Right atrium auricular region (tissue), 2 donors: ENCODE measurements around the gene MAGI2. TPM values are rescaled to one million over a fixed set of nuclear protein-coding genes. Genes with fewer than 3 reads are reported as not detected.

Experiments used
- DNase-seq: peaks from one replicate; pipeline ENCODE4 v3.0.0-alpha.2; 2019; ENCODE audit warnings: low spot score
- H3K27ac ChIP-seq, 2 donors: fragments of 200-600 bp; sonication (generic); 1 replicate in 1 of 2; 2 replicates in 1 of 2; pipeline ENCODE4 v1.5.1; 2016 to 2019
- H3K27me3 ChIP-seq, 2 donors: fragments of 200-600 bp; sonication (generic); one replicate each; pipeline versions ENCODE4 v1.5.1 to v1.6.0; 2017 to 2019
- H3K36me3 ChIP-seq: fragments of 200-600 bp; sonication (generic); one replicate; pipeline ENCODE4 v1.5.1; 2016
- H3K4me1 ChIP-seq, 2 donors: fragments of 200-600 bp; sonication (generic); one replicate each; pipeline versions ENCODE4 v1.5.1 to v1.6.0; 2017 to 2019
- H3K4me3 ChIP-seq, 2 donors: fragments of 200-600 bp; sonication (generic); 1 replicate in 1 of 2; 2 replicates in 1 of 2; pipeline ENCODE4 v1.5.1; 2017 to 2019; ENCODE audit warnings: mild to moderate bottlenecking in 1 of 2, moderate library complexity in 1 of 2
- H3K9me3 ChIP-seq, 2 donors: fragments of 200-600 bp; sonication (generic); one replicate each; pipeline ENCODE4 v1.5.1; 2019
- total RNA-seq, 2 donors: library from RNA; depleted of rRNA; stranded (reverse); fragments of >200 nt; gene quantifications; one replicate each; pipeline ENCODE4 v1.1.0, GENCODE V29; 2016
- TF ChIP-seq, protein P1 (sequence below), 2 donors: fragments of 200-600 bp; sonication (generic); IDR thresholded peaks; one replicate each; pipeline ENCODE4 v1.5.1; 2019; ENCODE audit warnings: antibody characterized with exemption in 2 of 2

MAGI2 gene
- total RNA-seq, 2 donors from 2014 or later, result 5.9 to 6.0 TPM

GRCh38 chr7:79268730-79269129 is 184.7 kb downstream of the MAGI2 start:
- Histone ChIP-seq H3K36me3 (no peaks in the 10 kb centered on the region), H3K27me3 (no peaks in the 10 kb centered on the region), H3K27ac (no peak overlapping the region), H3K4me3 (no peak overlapping the region), H3K9me3 (no peaks in the 10 kb centered on the region), H3K4me1 (no peaks in the 10 kb centered on the region)
- DNase-seq, result no peak
- TF ChIP-seq, protein P1, sequence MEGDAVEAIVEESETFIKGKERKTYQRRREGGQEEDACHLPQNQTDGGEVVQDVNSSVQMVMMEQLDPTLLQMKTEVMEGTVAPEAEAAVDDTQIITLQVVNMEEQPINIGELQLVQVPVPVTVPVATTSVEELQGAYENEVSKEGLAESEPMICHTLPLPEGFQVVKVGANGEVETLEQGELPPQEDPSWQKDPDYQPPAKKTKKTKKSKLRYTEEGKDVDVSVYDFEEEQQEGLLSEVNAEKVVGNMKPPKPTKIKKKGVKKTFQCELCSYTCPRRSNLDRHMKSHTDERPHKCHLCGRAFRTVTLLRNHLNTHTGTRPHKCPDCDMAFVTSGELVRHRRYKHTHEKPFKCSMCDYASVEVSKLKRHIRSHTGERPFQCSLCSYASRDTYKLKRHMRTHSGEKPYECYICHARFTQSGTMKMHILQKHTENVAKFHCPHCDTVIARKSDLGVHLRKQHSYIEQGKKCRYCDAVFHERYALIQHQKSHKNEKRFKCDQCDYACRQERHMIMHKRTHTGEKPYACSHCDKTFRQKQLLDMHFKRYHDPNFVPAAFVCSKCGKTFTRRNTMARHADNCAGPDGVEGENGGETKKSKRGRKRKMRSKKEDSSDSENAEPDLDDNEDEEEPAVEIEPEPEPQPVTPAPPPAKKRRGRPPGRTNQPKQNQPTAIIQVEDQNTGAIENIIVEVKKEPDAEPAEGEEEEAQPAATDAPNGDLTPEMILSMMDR (IDR thresholded peaks at IDR 0.05), result no peak

DNA sequence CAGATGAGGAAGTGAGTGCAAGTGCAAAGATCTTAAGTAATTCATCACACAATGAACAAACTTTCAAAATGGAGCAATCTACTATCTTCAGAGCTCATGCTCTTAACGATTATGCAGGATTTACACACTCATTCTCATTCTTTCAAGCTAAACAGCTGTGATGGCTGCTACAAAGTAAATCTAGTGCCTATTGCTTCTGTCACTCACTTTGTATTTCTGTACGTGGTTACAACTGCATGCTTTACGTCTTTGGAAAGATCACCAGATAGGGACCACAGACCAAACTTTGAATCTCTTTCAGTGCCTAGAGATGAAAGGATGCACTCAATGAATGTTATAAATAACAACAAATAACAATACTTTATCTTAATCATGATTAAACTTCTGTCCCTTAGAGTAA is 194.6 kb downstream of the MAGI2 start:
- DNase-seq, result no peak
- H3K27me3 ChIP-seq, result no peaks in the 10 kb centered on the region

GRCh38 chr7:79257959-79258358 is 195.5 kb downstream of the MAGI2 start:
- Histone ChIP-seq H3K36me3 (no peaks in the 10 kb centered on the region), H3K27ac (no peak overlapping the region), H3K9me3 (no peaks in the 10 kb centered on the region), H3K4me1 (no peaks in the 10 kb centered on the region), H3K4me3 (no peak overlapping the region), H3K27me3 (no peaks in the 10 kb centered on the region)
- TF ChIP-seq, protein P1 (IDR thresholded peaks at IDR 0.05), result no peak
- no peak for DNase-seq

More for the DNA sequence above, 194.6 kb downstream of the MAGI2 start:
- H3K4me1 ChIP-seq, result no peaks in the 10 kb centered on the region
- no peak overlapping the region for H3K27ac ChIP-seq
- no peaks in the 10 kb centered on the region for H3K36me3 ChIP-seq
- no peak overlapping the region for H3K4me3 ChIP-seq
- TF ChIP-seq, protein P1 (IDR thresholded peaks at IDR 0.05), result no peak
- H3K9me3 ChIP-seq, result no peaks in the 10 kb centered on the region

DNA sequence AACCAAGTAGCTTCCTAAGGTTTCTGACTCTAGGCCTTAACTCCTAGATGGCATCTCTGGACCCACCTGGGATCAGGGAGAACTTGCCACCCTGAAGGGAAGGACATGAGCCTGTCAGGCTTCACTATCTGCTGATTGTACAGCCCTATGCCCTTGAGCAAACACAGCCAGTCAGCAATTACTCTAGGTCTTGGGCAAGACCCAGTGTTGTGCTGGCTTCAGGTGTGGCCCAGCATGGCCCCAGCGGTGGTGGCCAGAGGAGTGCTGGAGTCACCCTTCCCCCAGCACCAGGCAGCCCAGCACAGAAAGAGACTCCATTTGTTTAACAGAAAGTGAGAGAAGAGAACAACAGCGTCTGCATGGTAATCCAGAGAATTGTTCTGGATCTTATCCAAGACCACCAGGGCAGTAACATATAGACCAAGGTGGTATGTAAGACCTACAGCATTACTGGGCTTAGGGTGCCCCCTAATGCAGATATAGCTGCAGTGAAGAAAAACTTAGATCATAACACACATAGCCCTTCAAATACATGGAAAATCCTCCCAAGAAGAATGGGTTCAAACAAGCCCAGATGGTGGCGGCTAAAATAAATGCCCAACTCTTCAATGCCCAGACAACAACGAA is 207.7 kb downstream of the MAGI2 start:
- no peaks in the 10 kb centered on the region for H3K9me3 ChIP-seq
- no peaks in the 10 kb centered on the region for H3K36me3 ChIP-seq
- no peak overlapping the region for H3K27ac ChIP-seq
- DNase-seq, result no peak
- H3K27me3 ChIP-seq, result no peaks in the 10 kb centered on the region
- TF ChIP-seq, protein P1 (IDR thresholded peaks at IDR 0.05), result no peak
- H3K4me3 ChIP-seq, result no peak overlapping the region
- no peaks in the 10 kb centered on the region for H3K4me1 ChIP-seq

- no peak overlapping the region for H3K4me3 ChIP-seq
- no peak for DNase-seq
- TF ChIP-seq, protein P1 (IDR thresholded peaks at IDR 0.05), result no peak
- H3K36me3 ChIP-seq, result no peaks in the 10 kb centered on the region
- no peaks in the 10 kb centered on the region for H3K27me3 ChIP-seq
- H3K27ac ChIP-seq, result no peak overlapping the region
- H3K4me1 ChIP-seq, result no peaks in the 10 kb centered on the region
- no peaks in the 10 kb centered on the region for H3K9me3 ChIP-seq
Measured at GRCh38 chr7:79244482-79244881, 209.0 kb downstream of the MAGI2 start.
